ENCODE results near the gene OSBPL2. TPM values are rescaled to one million over a fixed set of nuclear protein-coding genes. Genes with fewer than 3 reads are reported as not detected.

Gene OSBPL2
- total and polyA plus RNA-seq, 2 donors (not counting 3 experiments of a cell fraction or from before 2014, with no cell fraction given) = 13.1 to 33.0 TPM

GRCh38 chr20:62222266-62222850 lies 16.0 kb upstream of the OSBPL2 start:
- BruUV-seq (replicated peaks) = no TSS peak
- H4K20me1 ChIP-seq (replicated peaks; ENCODE audit: control insufficient read depth, extremely low read depth, insufficient read depth, low read length) = no peaks in the 10 kb centered on the region
- H2AFZ ChIP-seq (ENCODE audit: low read depth, low read length) = no peak overlapping the region
- peaks cover 32 to 34% of the 10 kb centered on the region in 2 experiments for H3K27me3 ChIP-seq (ENCODE audit: control insufficient read depth in 2 of 2, insufficient read depth in 2 of 2, low read length in 2 of 2)
- ChIA-PET POLR2A (no interaction called here), CTCF (no interaction called here)
- DNase-seq (ENCODE audit: low read depth, low spot score) (no peak), FAIRE-seq (no peak)
- peaks cover 3% of the 10 kb centered on the region for H3K4me1 ChIP-seq (ENCODE audit: control insufficient read depth, extremely low read depth, insufficient read depth, low read length)
- H3K9me3 ChIP-seq (replicated peaks; ENCODE audit: control insufficient read depth, insufficient read depth, low read length) = no peaks in the 10 kb centered on the region
- no peaks in the 10 kb centered on the region for H3K79me2 ChIP-seq (ENCODE audit: control insufficient read depth, insufficient read depth, low read length)
- TF ChIP-seq MAX (IDR thresholded peaks at IDR 0.05; ENCODE audit: insufficient read depth, insufficient read length) = no peak
- TF ChIP-seq CTCF (IDR thresholded peaks at IDR 0.05; ENCODE audit: extremely low read depth in 1 of 2, insufficient read depth in 1 of 2, low read depth in 1 of 2, low read length in 2 of 2) = no peak
- TF ChIP-seq POLR2A (IDR thresholded peaks at IDR 0.05; ENCODE audit: low read depth, low read length) = no peak
- TF ChIP-seq EZH2 (IDR thresholded peaks at IDR 0.05; ENCODE audit: borderline replicate concordance, low read depth, low read length, severe bottlenecking) = no peak
- TF ChIP-seq GATA2 (IDR thresholded peaks at IDR 0.05; ENCODE audit: insufficient read depth, insufficient read length, low read depth, low read length) = no peak
- no peak for TF ChIP-seq POLR2AphosphoS5 (IDR thresholded peaks at IDR 0.05; ENCODE audit: insufficient read depth, low read depth, low read length)
- no peak for TF ChIP-seq MYC (IDR thresholded peaks at IDR 0.05; ENCODE audit: low read depth, low read length)
- TF ChIP-seq FOS (IDR thresholded peaks at IDR 0.05; ENCODE audit: borderline replicate concordance, insufficient read depth, low read length) = no peak
- TF ChIP-seq JUN (IDR thresholded peaks at IDR 0.05; ENCODE audit: borderline replicate concordance, insufficient read depth, insufficient read length, low read depth) = no peak
- H3K4me3 ChIP-seq (replicated peaks in 1 of 3; ENCODE audit: insufficient read depth in 1 of 3, low read depth in 1 of 3, low read length in 3 of 3) = no peak overlapping the region
- intact Hi-C loops (cut with micrococcal nuclease) (no loop called here), dilution Hi-C loops (cut with MboI; ENCODE audit: extremely low pct_ligation_motif_present, low sequenced_read_pairs) (no loop called here)
- H3K4me2 ChIP-seq (ENCODE audit: insufficient read depth, low read length) = no peak overlapping the region
- no peaks in the 10 kb centered on the region for H3K36me3 ChIP-seq (ENCODE audit: control insufficient read depth in 2 of 2, extremely low read depth in 1 of 2, insufficient read depth in 2 of 2, low read length in 2 of 2)
- no peak overlapping the region for H3K9ac ChIP-seq (replicated peaks; ENCODE audit: extremely low read depth, insufficient read depth, low read length)
- no peak overlapping the region for H3K27ac ChIP-seq (ENCODE audit: insufficient read depth, low read depth, low read length)
- H3K9me1 ChIP-seq (replicated peaks; ENCODE audit: control insufficient read depth, extremely low read depth, insufficient read depth, low read length) = no peaks in the 10 kb centered on the region

Measured in endothelial cell of umbilical vein (primary cell).